GM19351 (cell line): ENCODE measurements around the gene GTF2F2.
"Not testable (repeated sequence)": the region's sequence is repeated elsewhere in the genome, so short reads cannot be mapped to it uniquely, and the experiment has no call there.

Source experiments
- ATAC-seq: cut with Tn5 transposase; IDR thresholded peaks from one replicate; pipeline ENCODE4 v1.9.1; 2021; ENCODE audit warnings: mild to moderate bottlenecking, moderate library complexity; ENCODE audit not compliant: unreplicated experiment

The GTF2F2 gene

GRCh38 chr13:45243077-45243476, 122.8 kb downstream of the GTF2F2 start:
- ATAC-seq, result no peak

- ATAC-seq, result not testable (repeated sequence)
These were observed 124.4 kb downstream of the GTF2F2 start for GRCh38 chr13:45244736-45245135.

- no peak for ATAC-seq
These were observed 129.4 kb downstream of the GTF2F2 start for GRCh38 chr13:45249662-45250061.

GRCh38 chr13:45254396-45254795, 134.1 kb downstream of the GTF2F2 start:
- no peak for ATAC-seq

- ATAC-seq, result no peak
These were observed 135.1 kb downstream of the GTF2F2 start for GRCh38 chr13:45255247-45255987.

- ATAC-seq, result no peak
These were observed 135.9 kb downstream of the GTF2F2 start for GRCh38 chr13:45256254-45256653.

GRCh38 chr13:45257638-45258333, 137.5 kb downstream of the GTF2F2 start:
- ATAC-seq, result no peak

GRCh38 chr13:45258334-45258675, 138.0 kb downstream of the GTF2F2 start:
- no peak for ATAC-seq

GRCh38 chr13:45267215-45267614, 146.9 kb downstream of the GTF2F2 start:
- ATAC-seq, result no peak

- no peak for ATAC-seq
These were observed 148.9 kb downstream of the GTF2F2 start for GRCh38 chr13:45269204-45269603.

- ATAC-seq, result no peak
These were observed 156.6 kb downstream of the GTF2F2 start for GRCh38 chr13:45276913-45277312.

GRCh38 chr13:45278096-45278645, 157.9 kb downstream of the GTF2F2 start:
- ATAC-seq, result no peak

- no peak for ATAC-seq
These were observed 159.7 kb downstream of the GTF2F2 start for GRCh38 chr13:45280011-45280410.

- ATAC-seq, result peak; percentile 76
These were observed 160.7 kb downstream of the GTF2F2 start for GRCh38 chr13:45280751-45281634.

- no peak for ATAC-seq
These were observed 162.7 kb downstream of the GTF2F2 start for GRCh38 chr13:45282994-45283393.

- no peak for ATAC-seq
These were observed 169.7 kb downstream of the GTF2F2 start for GRCh38 chr13:45289936-45290563.

GRCh38 chr13:45292176-45292575, 171.9 kb downstream of the GTF2F2 start:
- ATAC-seq, result no peak

- no peak for ATAC-seq
These were observed 175.2 kb downstream of the GTF2F2 start for GRCh38 chr13:45295536-45295935.

- no peak for ATAC-seq
These were observed 175.9 kb downstream of the GTF2F2 start for GRCh38 chr13:45296259-45296658.

GRCh38 chr13:45297456-45298205, 177.3 kb downstream of the GTF2F2 start:
- ATAC-seq, result peak; percentile 64
